ENCODE results near the gene DNAJA3. TPM values are rescaled to one million over a fixed set of nuclear protein-coding genes. Genes with fewer than 3 reads are reported as not detected.

DNAJA3 gene
- total RNA-seq, 4 donors from 2014 or later = 41.1 to 70.9 (median 48.7) TPM

DNA sequence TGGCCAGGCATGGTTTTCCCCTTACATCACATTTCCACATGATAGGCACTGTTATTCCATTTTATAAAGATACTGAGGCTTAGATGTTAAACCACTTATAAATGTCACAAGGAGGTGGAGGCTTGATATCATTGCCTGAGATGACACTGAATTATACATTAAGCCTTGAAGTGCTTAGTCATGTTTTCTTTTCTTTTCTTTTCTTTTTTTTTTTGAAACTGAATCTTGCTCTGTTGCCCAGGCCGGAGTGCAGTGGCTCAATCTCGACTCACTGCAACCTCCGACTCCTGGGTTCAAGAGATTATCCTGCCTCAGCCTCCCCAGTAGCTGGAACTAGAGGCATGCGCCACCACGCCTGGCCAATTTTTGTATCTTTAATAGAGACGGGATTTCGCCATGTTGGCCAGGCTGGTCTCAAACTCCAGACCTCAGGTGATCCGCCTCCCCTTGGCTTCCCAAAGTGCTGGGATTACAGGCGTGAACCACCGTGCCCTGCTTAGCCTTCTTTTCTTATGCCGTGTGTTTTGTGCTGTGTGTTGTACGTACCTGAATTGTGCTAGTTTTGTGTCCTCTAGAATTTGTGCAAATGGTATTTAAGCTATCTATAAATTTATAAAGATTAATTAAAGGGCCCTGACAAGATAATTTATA, 1.2 kb downstream of the DNAJA3 start:
- 86% methylated on average over 12 of the region's 12 CpGs for WGBS
- no peak for DNase-seq (ENCODE audit: low spot score in 2 of 2)
- TF ChIP-seq POLR2AphosphoS5 (IDR thresholded peaks at IDR 0.05) (no peak), POLR2A (IDR thresholded peaks at IDR 0.05) (no peak), EP300 (IDR thresholded peaks at IDR 0.05) (no peak)
- TF ChIP-seq, protein P1, sequence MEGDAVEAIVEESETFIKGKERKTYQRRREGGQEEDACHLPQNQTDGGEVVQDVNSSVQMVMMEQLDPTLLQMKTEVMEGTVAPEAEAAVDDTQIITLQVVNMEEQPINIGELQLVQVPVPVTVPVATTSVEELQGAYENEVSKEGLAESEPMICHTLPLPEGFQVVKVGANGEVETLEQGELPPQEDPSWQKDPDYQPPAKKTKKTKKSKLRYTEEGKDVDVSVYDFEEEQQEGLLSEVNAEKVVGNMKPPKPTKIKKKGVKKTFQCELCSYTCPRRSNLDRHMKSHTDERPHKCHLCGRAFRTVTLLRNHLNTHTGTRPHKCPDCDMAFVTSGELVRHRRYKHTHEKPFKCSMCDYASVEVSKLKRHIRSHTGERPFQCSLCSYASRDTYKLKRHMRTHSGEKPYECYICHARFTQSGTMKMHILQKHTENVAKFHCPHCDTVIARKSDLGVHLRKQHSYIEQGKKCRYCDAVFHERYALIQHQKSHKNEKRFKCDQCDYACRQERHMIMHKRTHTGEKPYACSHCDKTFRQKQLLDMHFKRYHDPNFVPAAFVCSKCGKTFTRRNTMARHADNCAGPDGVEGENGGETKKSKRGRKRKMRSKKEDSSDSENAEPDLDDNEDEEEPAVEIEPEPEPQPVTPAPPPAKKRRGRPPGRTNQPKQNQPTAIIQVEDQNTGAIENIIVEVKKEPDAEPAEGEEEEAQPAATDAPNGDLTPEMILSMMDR (IDR thresholded peaks at IDR 0.05) = no peak
- Histone ChIP-seq H3K4me1 (peaks cover 30% of the 10 kb centered on the region), H3K27me3 (no peaks in the 10 kb centered on the region), H3K36me3 (no peaks in the 10 kb centered on the region), H3K9me3 (no peaks in the 10 kb centered on the region), H3K4me3 (peak overlapping the region; percentile 88), H3K27ac (peak overlapping the region; percentile 95)

DNA sequence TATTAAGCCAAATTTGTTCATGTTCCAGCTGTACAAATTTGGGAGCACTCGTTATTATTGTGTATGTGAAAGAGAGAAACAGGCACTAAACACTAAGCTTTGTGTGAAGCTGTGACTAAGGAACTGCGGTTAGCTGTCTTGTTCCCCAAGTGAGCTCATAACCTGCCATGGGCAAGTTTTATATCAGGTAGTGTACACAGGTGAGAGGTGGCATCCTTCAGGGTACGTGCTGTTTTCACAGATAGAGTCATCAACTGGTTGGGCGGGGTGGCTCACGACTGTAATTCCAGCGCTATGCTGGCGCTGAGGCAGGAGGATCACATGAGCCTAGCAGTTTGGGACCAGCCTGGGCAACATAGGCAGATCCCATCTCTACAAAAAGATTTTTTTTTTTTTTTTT, 2.8 kb downstream of the DNAJA3 start:
- Histone ChIP-seq H3K27me3 (no peaks in the 10 kb centered on the region), H3K4me3 (no peak overlapping the region), H3K36me3 (no peaks in the 10 kb centered on the region), H3K4me1 (peaks cover 30% of the 10 kb centered on the region), H3K27ac (no peak overlapping the region), H3K9me3 (no peaks in the 10 kb centered on the region)
- 69% methylated on average over 7 of the region's 7 CpGs for WGBS
- no peak for DNase-seq (ENCODE audit: low spot score in 2 of 2)
- TF ChIP-seq POLR2A (IDR thresholded peaks at IDR 0.05) = no peak
- TF ChIP-seq POLR2AphosphoS5 (IDR thresholded peaks at IDR 0.05) = no peak
- TF ChIP-seq EP300 (IDR thresholded peaks at IDR 0.05) = no peak
- TF ChIP-seq, protein P1 (IDR thresholded peaks at IDR 0.05) = no peak

DNA sequence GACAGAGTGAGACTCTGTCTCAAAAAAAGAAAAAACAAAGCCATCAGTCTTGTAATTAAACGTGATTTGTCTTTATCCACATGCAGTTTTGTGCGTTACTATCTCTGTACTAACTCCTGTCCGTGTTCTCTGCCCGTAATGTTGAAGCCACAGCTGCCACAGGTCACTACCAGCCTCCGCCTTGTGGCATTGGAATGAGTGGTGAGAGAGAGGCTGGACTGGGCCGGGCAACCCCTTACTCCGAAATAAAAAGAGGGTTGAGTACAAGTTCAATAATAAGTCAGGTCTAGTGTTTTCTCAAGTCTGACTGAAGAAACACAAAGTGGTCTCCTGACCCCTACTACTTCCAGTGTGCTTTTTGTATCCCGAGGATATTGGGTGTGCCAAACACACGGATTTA, 5.4 kb downstream of the DNAJA3 start:
- no peak overlapping the region for H3K27ac ChIP-seq
- H3K4me1 ChIP-seq = peaks cover 24% of the 10 kb centered on the region
- no peak overlapping the region for H3K4me3 ChIP-seq
- no peaks in the 10 kb centered on the region for H3K9me3 ChIP-seq
- WGBS = 87% methylated on average over 9 of the region's 9 CpGs
- no peak for DNase-seq (ENCODE audit: low spot score in 2 of 2)
- H3K27me3 ChIP-seq = no peaks in the 10 kb centered on the region
- peaks cover 19% of the 10 kb centered on the region for H3K36me3 ChIP-seq
- TF ChIP-seq POLR2AphosphoS5 (IDR thresholded peaks at IDR 0.05) (no peak), EP300 (IDR thresholded peaks at IDR 0.05) (no peak)

DNA sequence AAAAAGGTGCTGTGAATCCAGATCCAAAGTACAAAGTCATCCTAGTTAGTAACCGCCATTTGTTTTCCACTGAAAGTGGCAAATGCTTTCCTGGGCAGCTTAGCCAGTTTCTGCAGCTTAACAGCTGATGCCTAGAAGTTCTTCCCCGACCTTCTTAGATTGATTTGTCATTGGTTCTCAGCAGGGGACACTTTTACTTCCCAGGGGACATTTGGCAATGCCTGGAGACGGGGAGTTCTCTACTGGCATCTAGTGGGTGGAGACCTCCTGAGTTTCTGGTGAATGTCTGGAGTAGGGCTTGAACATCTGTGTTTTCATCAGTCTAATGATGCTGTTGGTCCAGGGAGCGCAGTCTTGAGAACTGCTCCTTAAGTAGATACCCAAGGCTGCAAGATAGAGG, 7.6 kb downstream of the DNAJA3 start:
- Histone ChIP-seq H3K27ac (no peak overlapping the region), H3K36me3 (peaks cover 41% of the 10 kb centered on the region), H3K4me3 (no peak overlapping the region), H3K4me1 (peaks cover 4% of the 10 kb centered on the region), H3K9me3 (no peaks in the 10 kb centered on the region), H3K27me3 (no peaks in the 10 kb centered on the region)
- TF ChIP-seq, protein P1 (IDR thresholded peaks at IDR 0.05) = no peak
- no peak for TF ChIP-seq EP300 (IDR thresholded peaks at IDR 0.05)
- TF ChIP-seq POLR2AphosphoS5 (IDR thresholded peaks at IDR 0.05) = no peak
- TF ChIP-seq POLR2A (IDR thresholded peaks at IDR 0.05) = no peak
- WGBS = 83% methylated on average over 4 of the region's 4 CpGs
- no peak for DNase-seq (ENCODE audit: low spot score in 2 of 2)

DNA sequence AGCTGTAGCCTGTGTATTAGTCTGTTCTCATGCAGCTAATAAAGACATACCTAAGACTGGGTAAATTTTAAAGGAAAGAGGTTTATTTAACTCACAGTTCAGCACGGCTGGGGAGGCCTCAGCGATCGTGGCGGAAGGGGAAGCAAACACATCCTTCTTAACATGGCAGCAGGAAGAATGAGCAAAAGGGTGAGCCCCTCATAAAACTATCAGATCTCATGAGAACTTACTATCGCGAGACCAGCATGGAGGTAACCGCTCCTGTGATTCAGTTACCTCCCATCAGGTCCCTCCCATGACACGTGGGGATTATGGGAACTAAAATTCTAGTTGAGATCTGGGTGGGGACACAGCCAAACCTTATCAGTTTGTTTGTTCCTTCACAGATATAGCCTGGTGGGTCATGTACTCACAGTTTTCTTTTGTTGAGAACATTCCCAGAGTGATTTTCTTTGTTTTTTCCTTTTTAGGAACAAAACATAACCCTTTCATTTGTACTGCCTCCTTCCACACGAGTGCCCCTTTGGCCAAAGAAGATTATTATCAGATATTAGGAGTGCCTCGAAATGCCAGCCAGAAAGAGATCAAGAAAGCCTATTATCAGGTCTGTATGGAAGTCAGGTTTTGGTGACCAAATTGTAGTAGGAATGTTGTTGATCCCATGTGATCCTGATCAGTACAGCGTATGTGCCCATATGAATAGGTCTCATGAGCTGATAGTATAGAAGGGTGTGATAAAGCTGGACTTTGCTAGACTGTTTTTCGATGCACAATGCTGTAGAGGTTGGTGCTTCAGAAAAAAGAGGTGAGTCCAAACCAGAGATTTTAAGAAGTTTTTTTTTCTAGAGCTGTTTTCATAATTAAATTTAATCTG, 8.5 kb downstream of the DNAJA3 start:
- 85% methylated on average over 12 of the region's 12 CpGs for WGBS
- no peaks in the 10 kb centered on the region for H3K4me1 ChIP-seq
- no peak for DNase-seq (ENCODE audit: low spot score in 2 of 2)
- no peak for TF ChIP-seq POLR2AphosphoS5 (IDR thresholded peaks at IDR 0.05)
- TF ChIP-seq POLR2A (IDR thresholded peaks at IDR 0.05) = no peak
- no peak for TF ChIP-seq EP300 (IDR thresholded peaks at IDR 0.05)
- TF ChIP-seq, protein P1 (IDR thresholded peaks at IDR 0.05) = no peak
- no peak overlapping the region for H3K27ac ChIP-seq
- H3K4me3 ChIP-seq = no peak overlapping the region
- no peaks in the 10 kb centered on the region for H3K9me3 ChIP-seq
- H3K27me3 ChIP-seq = no peaks in the 10 kb centered on the region
- H3K36me3 ChIP-seq = peaks cover 48% of the 10 kb centered on the region

Data from suprapubic skin (tissue), 4 donors.